Measurements from ENCODE around the gene ZFP1. TPM values are rescaled to one million over a fixed set of nuclear protein-coding genes. Genes with fewer than 3 reads are reported as not detected.

ZFP1 gene
- total and polyA plus RNA-seq, 2 experiments from 2014 or later: 6.8 to 7.8 TPM

GRCh38 chr16:75111961-75112733, 36.2 kb upstream of the ZFP1 start:
- Histone ChIP-seq H3K4me2 (ENCODE audit: unreplicated experiment) (no peak overlapping the region), H3F3A (ENCODE audit: insufficient read depth) (peaks cover 17% of the 10 kb centered on the region), H2AFZ (no peak overlapping the region), H3K9me3 (ENCODE audit: low read depth) (no peaks in the 10 kb centered on the region), H3K9me2 (ENCODE audit: insufficient read depth) (no peaks in the 10 kb centered on the region), H4K20me1 (ENCODE audit: insufficient read depth) (no peaks in the 10 kb centered on the region), H3K4me1 (ENCODE audit: insufficient read depth) (peaks cover 27% of the 10 kb centered on the region), H3K27ac (no peak overlapping the region), H3K36me3 (ENCODE audit: low read depth) (no peaks in the 10 kb centered on the region), H3K4me3 (no peak overlapping the region), H3K27me3 (replicated peaks; ENCODE audit: insufficient read depth) (no peaks in the 10 kb centered on the region), H3K9ac (no peak overlapping the region), H3K79me2 (ENCODE audit: insufficient read depth) (no peaks in the 10 kb centered on the region)
- no peak for DNase-seq
- in situ Hi-C loops (cut with MboI): no loop called here
- WGBS, 2 experiments (ENCODE audit: low coverage in 1 of 2, low lambda C conversion rate in 2 of 2, missing lambda C conversion rate in 2 of 2): 59 to 64% methylated on average over 26 of the region's 26 CpGs
- TF ChIP-seq EZH2 (IDR thresholded peaks at IDR 0.05; ENCODE audit: insufficient read depth, poor library complexity, severe bottlenecking): no peak
- TF ChIP-seq EZH2phosphoT487 (IDR thresholded peaks at IDR 0.05; ENCODE audit: insufficient read depth, low read depth): no peak

GRCh38 chr16:75112734-75113491, 35.4 kb upstream of the ZFP1 start:
- H3K27ac ChIP-seq: no peak overlapping the region
- H3K36me3 ChIP-seq (ENCODE audit: low read depth): no peaks in the 10 kb centered on the region
- 53 to 57% methylated on average over 14 of the region's 14 CpGs for whole genome bisulfite sequencing, 2 experiments (ENCODE audit: low coverage in 1 of 2, low lambda C conversion rate in 2 of 2, missing lambda C conversion rate in 2 of 2)
- H4K20me1 ChIP-seq (ENCODE audit: insufficient read depth): no peaks in the 10 kb centered on the region
- in situ Hi-C loops (cut with MboI): no loop called here
- no peak for TF ChIP-seq EZH2 (IDR thresholded peaks at IDR 0.05; ENCODE audit: insufficient read depth, poor library complexity, severe bottlenecking)
- TF ChIP-seq EZH2phosphoT487 (IDR thresholded peaks at IDR 0.05; ENCODE audit: insufficient read depth, low read depth): no peak
- peaks cover 27% of the 10 kb centered on the region for H3K4me1 ChIP-seq (ENCODE audit: insufficient read depth)
- H3F3A ChIP-seq (ENCODE audit: insufficient read depth): peaks cover 17% of the 10 kb centered on the region
- H3K79me2 ChIP-seq (ENCODE audit: insufficient read depth): no peaks in the 10 kb centered on the region
- H3K4me3 ChIP-seq: no peak overlapping the region
- H3K4me2 ChIP-seq (ENCODE audit: unreplicated experiment): no peak overlapping the region
- H3K27me3 ChIP-seq (replicated peaks; ENCODE audit: insufficient read depth): no peaks in the 10 kb centered on the region
- no peak overlapping the region for H3K9ac ChIP-seq
- H2AFZ ChIP-seq: no peak overlapping the region
- DNase-seq: no peak
- no peaks in the 10 kb centered on the region for H3K9me2 ChIP-seq (ENCODE audit: insufficient read depth)
- H3K9me3 ChIP-seq (ENCODE audit: low read depth): no peaks in the 10 kb centered on the region

- in situ Hi-C loops (cut with MboI): no loop called here
- WGBS, 2 experiments (ENCODE audit: low coverage in 1 of 2, low lambda C conversion rate in 2 of 2, missing lambda C conversion rate in 2 of 2): 68 to 77% methylated on average over 18 to 20 of the region's 20 CpGs
Observed at GRCh38 chr16:75113541-75114121, 34.7 kb upstream of the ZFP1 start.

DNA sequence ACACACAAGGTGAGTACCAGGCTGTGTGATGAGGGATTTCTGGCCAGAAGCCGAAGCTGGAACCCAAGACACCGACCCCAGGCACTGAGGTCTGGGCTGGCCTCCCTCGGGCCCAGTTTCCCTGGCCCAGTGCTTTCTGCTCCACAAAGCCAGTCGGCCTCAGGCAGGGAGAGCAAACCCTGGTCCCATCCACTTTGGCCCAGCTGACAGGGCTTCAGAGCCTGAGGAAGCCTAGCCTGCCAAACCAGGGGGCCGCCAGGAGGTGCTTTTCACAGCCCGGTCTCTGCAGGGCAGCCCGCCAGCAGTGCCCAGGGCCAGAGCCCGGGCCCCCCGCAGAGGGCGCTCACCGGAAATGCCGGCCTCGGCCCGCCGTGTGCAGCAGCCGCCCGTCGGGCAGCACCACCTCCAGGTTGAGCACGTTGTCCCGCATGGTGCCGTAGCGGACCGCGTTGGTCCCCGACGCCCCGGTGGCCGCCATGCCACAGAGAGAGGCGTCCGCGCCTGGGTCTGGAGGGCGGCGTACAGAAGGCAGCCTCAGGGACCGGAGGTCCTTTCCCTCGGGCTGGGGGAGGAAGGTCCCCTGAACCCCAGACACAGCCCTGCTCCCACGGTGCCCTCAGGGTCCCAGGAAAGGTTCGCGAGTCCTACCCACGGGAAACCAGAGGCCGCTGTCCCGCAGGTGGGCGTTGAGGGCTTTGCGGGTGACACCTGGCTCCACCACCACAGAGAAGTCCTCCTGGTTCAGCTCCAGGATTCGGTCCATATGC, 34.0 kb upstream of the ZFP1 start:
- H3K9me2 ChIP-seq (ENCODE audit: insufficient read depth): no peaks in the 10 kb centered on the region
- in situ Hi-C loops (cut with MboI): no loop called here
- 86 to 88% methylated on average over 19 to 43 of the region's 44 CpGs for WGBS, 2 experiments (ENCODE audit: low coverage in 1 of 2, low lambda C conversion rate in 2 of 2, missing lambda C conversion rate in 2 of 2)
- no peak for DNase-seq
- no peaks in the 10 kb centered on the region for H4K20me1 ChIP-seq (ENCODE audit: insufficient read depth)
- TF ChIP-seq EZH2phosphoT487 (IDR thresholded peaks at IDR 0.05; ENCODE audit: insufficient read depth, low read depth) (no peak), EZH2 (IDR thresholded peaks at IDR 0.05; ENCODE audit: insufficient read depth, poor library complexity, severe bottlenecking) (no peak)
- no peak overlapping the region for H3K4me3 ChIP-seq
- H2AFZ ChIP-seq: no peak overlapping the region
- no peaks in the 10 kb centered on the region for H3K9me3 ChIP-seq (ENCODE audit: low read depth)
- peaks cover 18% of the 10 kb centered on the region for H3K4me1 ChIP-seq (ENCODE audit: insufficient read depth)
- H3K27me3 ChIP-seq (replicated peaks; ENCODE audit: insufficient read depth): no peaks in the 10 kb centered on the region
- H3K4me2 ChIP-seq (ENCODE audit: unreplicated experiment): no peak overlapping the region
- H3K79me2 ChIP-seq (ENCODE audit: insufficient read depth): no peaks in the 10 kb centered on the region
- H3F3A ChIP-seq (ENCODE audit: insufficient read depth): peaks cover 16% of the 10 kb centered on the region; the same call in 1 of the 2 replicates
- no peak overlapping the region for H3K9ac ChIP-seq
- H3K36me3 ChIP-seq (ENCODE audit: low read depth): no peaks in the 10 kb centered on the region
- no peak overlapping the region for H3K27ac ChIP-seq

More at GRCh38 chr16:75113541-75114121, 34.7 kb upstream of the ZFP1 start:
- Histone ChIP-seq H3K4me3 (no peak overlapping the region), H3F3A (ENCODE audit: insufficient read depth) (peaks cover 17% of the 10 kb centered on the region), H3K79me2 (ENCODE audit: insufficient read depth) (no peaks in the 10 kb centered on the region), H3K9me2 (ENCODE audit: insufficient read depth) (no peaks in the 10 kb centered on the region), H2AFZ (no peak overlapping the region), H3K9ac (no peak overlapping the region), H3K36me3 (ENCODE audit: low read depth) (no peaks in the 10 kb centered on the region), H3K4me2 (ENCODE audit: unreplicated experiment) (no peak overlapping the region), H3K27me3 (replicated peaks; ENCODE audit: insufficient read depth) (no peaks in the 10 kb centered on the region), H3K27ac (no peak overlapping the region), H3K4me1 (ENCODE audit: insufficient read depth) (peaks cover 25% of the 10 kb centered on the region), H3K9me3 (ENCODE audit: low read depth) (no peaks in the 10 kb centered on the region), H4K20me1 (ENCODE audit: insufficient read depth) (no peaks in the 10 kb centered on the region)
- no peak for DNase-seq
- no peak for TF ChIP-seq EZH2phosphoT487 (IDR thresholded peaks at IDR 0.05; ENCODE audit: insufficient read depth, low read depth)
- TF ChIP-seq EZH2 (IDR thresholded peaks at IDR 0.05; ENCODE audit: insufficient read depth, poor library complexity, severe bottlenecking): no peak
